K562 (cell line): ENCODE data around the gene ARL3.

Source experiments
- C11orf30 ChIP-seq: fragments of 450-650 bp; IDR thresholded peaks from 2 replicates; pipeline ENCODE4 v1.6.1; 2016; ENCODE audit warnings: low read depth, mild to moderate bottlenecking
- EP300 ChIP-seq: IDR thresholded peaks from 2 replicates; pipeline ENCODE4 v1.6.1; 2012; ENCODE audit warnings: low read length, improper control_type of control experiment
- ILK ChIP-seq: fragments of 450-650 bp; IDR thresholded peaks from 2 replicates; pipeline ENCODE4 v1.6.1; 2016; ENCODE audit warnings: missing genetic modification characterization, low read depth, mild to moderate bottlenecking, missing compliant biosample characterization, moderate library complexity, borderline replicate concordance
- MYNN ChIP-seq, 2 experiments: sonication (generic); formaldehyde crosslinking in 1 of 2; IDR thresholded peaks; 2 replicates each; pipeline versions ENCODE4 v1.5.0 to v1.6.1; 2016 to 2020; ENCODE audit warnings: antibody characterized with exemption in 1 of 2, missing genetic modification reagents in 1 of 2
- TAF9B ChIP-seq: fragments of 450-650 bp; IDR thresholded peaks from 2 replicates; pipeline ENCODE4 v1.6.1; 2018; ENCODE audit warnings: mild to moderate bottlenecking; ENCODE audit not compliant: partially characterized antibody
- USF1 ChIP-seq: sonication (generic); formaldehyde crosslinking; IDR thresholded peaks from 2 replicates; pipeline ENCODE4 v1.9.0; 2022; ENCODE audit warnings: mild to moderate bottlenecking, missing genetic modification reagents
- TF ChIP-seq, protein P1 (sequence below), 2 experiments: fragments of 450-650 bp in 1 of 2; sonication (generic) in 1 of 2; formaldehyde crosslinking; conservative IDR thresholded peaks; 2 replicates each; pipeline versions ENCODE4 v1.4.0 to v1.8.1; 2020 to 2022; ENCODE audit warnings: mild to moderate bottlenecking in 1 of 2, missing genetic modification reagents in 1 of 2
- TF ChIP-seq, protein P2 (sequence below): IDR thresholded peaks from 3 replicates; pipeline ENCODE4 v1.6.1; 2011; ENCODE audit warnings: borderline replicate concordance, mild to moderate bottlenecking; ENCODE audit not compliant: insufficient read length, insufficient read depth

GRCh38 chr10:102653060-102653459 lies 61.1 kb downstream of the ARL3 start:
- TF ChIP-seq, protein P1, sequence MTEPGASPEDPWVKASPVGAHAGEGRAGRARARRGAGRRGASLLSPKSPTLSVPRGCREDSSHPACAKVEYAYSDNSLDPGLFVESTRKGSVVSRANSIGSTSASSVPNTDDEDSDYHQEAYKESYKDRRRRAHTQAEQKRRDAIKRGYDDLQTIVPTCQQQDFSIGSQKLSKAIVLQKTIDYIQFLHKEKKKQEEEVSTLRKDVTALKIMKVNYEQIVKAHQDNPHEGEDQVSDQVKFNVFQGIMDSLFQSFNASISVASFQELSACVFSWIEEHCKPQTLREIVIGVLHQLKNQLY (CRISPR knock-in tag; conservative IDR thresholded peaks at IDR 0.05), result no peak
- TF ChIP-seq C11orf30 (no peak), TAF9B (no peak), USF1 (CRISPR knock-in tag) (no peak), MYNN (IDR thresholded peaks at IDR 0.05) (no peak), MYNN (CRISPR knock-in tag; IDR thresholded peaks at IDR 0.05) (no peak), ILK (tag) (no peak), EP300 (no peak)
- TF ChIP-seq, protein P2, sequence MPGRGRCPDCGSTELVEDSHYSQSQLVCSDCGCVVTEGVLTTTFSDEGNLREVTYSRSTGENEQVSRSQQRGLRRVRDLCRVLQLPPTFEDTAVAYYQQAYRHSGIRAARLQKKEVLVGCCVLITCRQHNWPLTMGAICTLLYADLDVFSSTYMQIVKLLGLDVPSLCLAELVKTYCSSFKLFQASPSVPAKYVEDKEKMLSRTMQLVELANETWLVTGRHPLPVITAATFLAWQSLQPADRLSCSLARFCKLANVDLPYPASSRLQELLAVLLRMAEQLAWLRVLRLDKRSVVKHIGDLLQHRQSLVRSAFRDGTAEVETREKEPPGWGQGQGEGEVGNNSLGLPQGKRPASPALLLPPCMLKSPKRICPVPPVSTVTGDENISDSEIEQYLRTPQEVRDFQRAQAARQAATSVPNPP, result no peak
